Activated naive CD8-positive, alpha-beta T cell treated with anti-CD3 and anti-CD28 coated beads for 36 hours (primary cell): ENCODE data around the gene ARMH3. TPM values are rescaled to one million over a fixed set of nuclear protein-coding genes. Genes with fewer than 3 reads are reported as not detected.

Experiments used
- DNase-seq: peaks from one replicate; pipeline ENCODE4 v3.0.0; 2021
- H3K27ac Mint-ChIP-seq: one replicate; pipeline ENCODE4 v1.8.0; 2022; ENCODE audit warnings: mild to moderate bottlenecking, moderate library complexity, mixed read lengths
- H3K27me3 Mint-ChIP-seq: one replicate; pipeline ENCODE4 v1.8.0; 2022; ENCODE audit warnings: mild to moderate bottlenecking, mixed read lengths
- H3K36me3 Mint-ChIP-seq: one replicate; pipeline ENCODE4 v1.8.0; 2021; ENCODE audit warnings: mild to moderate bottlenecking, mixed read lengths
- H3K4me1 Mint-ChIP-seq: one replicate; pipeline ENCODE4 v1.8.0; 2021; ENCODE audit warnings: mixed read lengths
- H3K4me3 Mint-ChIP-seq: one replicate; pipeline ENCODE4 v1.8.0; 2022; ENCODE audit warnings: mild to moderate bottlenecking, moderate library complexity, mixed read lengths
- H3K9me3 Mint-ChIP-seq: one replicate; pipeline ENCODE4 v1.8.0; 2022; ENCODE audit warnings: mixed read lengths
- total RNA-seq, 2 experiments: library from RNA; stranded (reverse); gene quantifications; one replicate each; pipeline ENCODE4 v1.2.3, GENCODE V29; 2021

The ARMH3 gene
- total RNA-seq, 2 experiments from 2014 or later, result 21.5 to 21.9 TPM

- no peak overlapping the region for H3K4me3 Mint-ChIP-seq
- peaks cover 19% of the 10 kb centered on the region for H3K36me3 Mint-ChIP-seq
- peak overlapping the region; percentile 70 for H3K27ac Mint-ChIP-seq
- H3K9me3 Mint-ChIP-seq, result no peaks in the 10 kb centered on the region
- peaks cover 27% of the 10 kb centered on the region for H3K4me1 Mint-ChIP-seq
- DNase-seq, result no peak
- no peaks in the 10 kb centered on the region for H3K27me3 Mint-ChIP-seq
Observed at GRCh38 chr10:101974091-101974971, 81.6 kb downstream of the ARMH3 start.

- no peak overlapping the region for H3K27ac Mint-ChIP-seq
- H3K9me3 Mint-ChIP-seq, result no peaks in the 10 kb centered on the region
- H3K36me3 Mint-ChIP-seq, result peaks cover 33% of the 10 kb centered on the region
- DNase-seq, result no peak
- H3K4me3 Mint-ChIP-seq, result no peak overlapping the region
- H3K27me3 Mint-ChIP-seq, result no peaks in the 10 kb centered on the region
- peaks cover 42% of the 10 kb centered on the region for H3K4me1 Mint-ChIP-seq
Observed at GRCh38 chr10:101972761-101973160, 83.2 kb downstream of the ARMH3 start.

- no peaks in the 10 kb centered on the region for H3K9me3 Mint-ChIP-seq
- H3K4me3 Mint-ChIP-seq, result no peak overlapping the region
Observed at GRCh38 chr10:101969412-101969922, 86.5 kb downstream of the ARMH3 start.

GRCh38 chr10:101968940-101969321 lies 87.0 kb downstream of the ARMH3 start:
- H3K4me1 Mint-ChIP-seq, result peaks cover 34% of the 10 kb centered on the region
- H3K27ac Mint-ChIP-seq, result peak overlapping the region; percentile 69
- H3K4me3 Mint-ChIP-seq, result no peak overlapping the region
- H3K9me3 Mint-ChIP-seq, result no peaks in the 10 kb centered on the region
- no peak for DNase-seq
- peaks cover 30% of the 10 kb centered on the region for H3K36me3 Mint-ChIP-seq
- H3K27me3 Mint-ChIP-seq, result no peaks in the 10 kb centered on the region

More at GRCh38 chr10:101969412-101969922, 86.5 kb downstream of the ARMH3 start:
- Mint-ChIP-seq H3K36me3 (peaks cover 30% of the 10 kb centered on the region), H3K4me1 (peaks cover 39% of the 10 kb centered on the region), H3K27ac (peak overlapping the region; percentile 69), H3K27me3 (no peaks in the 10 kb centered on the region)
- DNase-seq, result no peak

- peaks cover 29% of the 10 kb centered on the region for H3K4me1 Mint-ChIP-seq
- no peak overlapping the region for H3K4me3 Mint-ChIP-seq
- H3K27me3 Mint-ChIP-seq, result no peaks in the 10 kb centered on the region
- no peak for DNase-seq
- no peak overlapping the region for H3K27ac Mint-ChIP-seq
- peaks cover 29% of the 10 kb centered on the region for H3K36me3 Mint-ChIP-seq
- H3K9me3 Mint-ChIP-seq, result no peaks in the 10 kb centered on the region
Observed at GRCh38 chr10:101968286-101968939, 87.6 kb downstream of the ARMH3 start.

GRCh38 chr10:101967713-101968112 lies 88.3 kb downstream of the ARMH3 start:
- Mint-ChIP-seq H3K27ac (no peak overlapping the region), H3K4me1 (peaks cover 27% of the 10 kb centered on the region), H3K36me3 (peaks cover 29% of the 10 kb centered on the region), H3K9me3 (no peaks in the 10 kb centered on the region), H3K27me3 (no peaks in the 10 kb centered on the region), H3K4me3 (no peak overlapping the region)
- DNase-seq, result no peak

- peaks cover 27% of the 10 kb centered on the region for H3K36me3 Mint-ChIP-seq
- no peaks in the 10 kb centered on the region for H3K27me3 Mint-ChIP-seq
- no peak overlapping the region for H3K27ac Mint-ChIP-seq
Observed at GRCh38 chr10:101967119-101967518, 88.9 kb downstream of the ARMH3 start.

GRCh38 chr10:101965075-101965765 lies 90.8 kb downstream of the ARMH3 start:
- H3K4me3 Mint-ChIP-seq, result no peak overlapping the region
- no peak for DNase-seq
- H3K9me3 Mint-ChIP-seq, result no peaks in the 10 kb centered on the region
- H3K36me3 Mint-ChIP-seq, result peaks cover 23% of the 10 kb centered on the region
- peaks cover 23% of the 10 kb centered on the region for H3K4me1 Mint-ChIP-seq
- H3K27me3 Mint-ChIP-seq, result no peaks in the 10 kb centered on the region
- no peak overlapping the region for H3K27ac Mint-ChIP-seq

More at GRCh38 chr10:101967119-101967518, 88.9 kb downstream of the ARMH3 start:
- no peak for DNase-seq
- peaks cover 27% of the 10 kb centered on the region for H3K4me1 Mint-ChIP-seq
- no peaks in the 10 kb centered on the region for H3K9me3 Mint-ChIP-seq
- H3K4me3 Mint-ChIP-seq, result no peak overlapping the region

GRCh38 chr10:101961591-101962498 lies 94.1 kb downstream of the ARMH3 start:
- H3K4me1 Mint-ChIP-seq, result no peaks in the 10 kb centered on the region
- peaks cover 8% of the 10 kb centered on the region for H3K36me3 Mint-ChIP-seq
- DNase-seq, result no peak
- no peak overlapping the region for H3K27ac Mint-ChIP-seq
- no peaks in the 10 kb centered on the region for H3K9me3 Mint-ChIP-seq
- H3K4me3 Mint-ChIP-seq, result no peak overlapping the region
- H3K27me3 Mint-ChIP-seq, result no peaks in the 10 kb centered on the region

GRCh38 chr10:101960879-101961395 lies 95.0 kb downstream of the ARMH3 start:
- Mint-ChIP-seq H3K27ac (no peak overlapping the region), H3K27me3 (no peaks in the 10 kb centered on the region), H3K9me3 (no peaks in the 10 kb centered on the region), H3K36me3 (peaks cover 12% of the 10 kb centered on the region), H3K4me3 (no peak overlapping the region), H3K4me1 (no peaks in the 10 kb centered on the region)
- no peak for DNase-seq

GRCh38 chr10:101959346-101959916 lies 96.5 kb downstream of the ARMH3 start:
- Mint-ChIP-seq H3K36me3 (peaks cover 17% of the 10 kb centered on the region), H3K4me3 (no peak overlapping the region), H3K27me3 (no peaks in the 10 kb centered on the region), H3K4me1 (no peaks in the 10 kb centered on the region), H3K27ac (no peak overlapping the region), H3K9me3 (no peaks in the 10 kb centered on the region)
- DNase-seq, result no peak

- Mint-ChIP-seq H3K27ac (no peak overlapping the region), H3K27me3 (no peaks in the 10 kb centered on the region), H3K9me3 (no peaks in the 10 kb centered on the region), H3K4me1 (no peaks in the 10 kb centered on the region), H3K4me3 (no peak overlapping the region), H3K36me3 (peaks cover 20% of the 10 kb centered on the region)
- DNase-seq, result no peak
Observed at GRCh38 chr10:101958691-101959090, 97.3 kb downstream of the ARMH3 start.

GRCh38 chr10:101956898-101957297 lies 99.1 kb downstream of the ARMH3 start:
- H3K9me3 Mint-ChIP-seq, result peaks cover 5% of the 10 kb centered on the region
- no peak overlapping the region for H3K27ac Mint-ChIP-seq

GRCh38 chr10:101956117-101956516 lies 99.9 kb downstream of the ARMH3 start:
- H3K4me3 Mint-ChIP-seq, result no peak overlapping the region
- no peaks in the 10 kb centered on the region for H3K4me1 Mint-ChIP-seq
- no peak overlapping the region for H3K27ac Mint-ChIP-seq
- DNase-seq, result no peak
- no peaks in the 10 kb centered on the region for H3K27me3 Mint-ChIP-seq
- peaks cover 43% of the 10 kb centered on the region for H3K36me3 Mint-ChIP-seq
- peaks cover 5% of the 10 kb centered on the region for H3K9me3 Mint-ChIP-seq

More at GRCh38 chr10:101956898-101957297, 99.1 kb downstream of the ARMH3 start:
- no peak overlapping the region for H3K4me3 Mint-ChIP-seq
- no peaks in the 10 kb centered on the region for H3K27me3 Mint-ChIP-seq
- DNase-seq, result no peak
- H3K36me3 Mint-ChIP-seq, result peaks cover 38% of the 10 kb centered on the region
- no peaks in the 10 kb centered on the region for H3K4me1 Mint-ChIP-seq
